Thoracic aorta (tissue), 2 donors: ENCODE data around the gene CPNE4. TPM values are rescaled to one million over a fixed set of nuclear protein-coding genes. Genes with fewer than 3 reads are reported as not detected.

Experiments used
- ATAC-seq: fragments of 150-250 bp; one replicate; pipeline ENCODE4 v1.8.0; 2017; ENCODE audit warnings: low read depth; ENCODE audit not compliant: insufficient number of reproducible peaks, low FRiP score
- DNase-seq: peaks from one replicate; pipeline ENCODE4 v3.0.0-alpha.2; 2020; ENCODE audit warnings: low spot score
- H3K27ac ChIP-seq, 2 donors: fragments of 200-600 bp; sonication (generic); 1 replicate in 1 of 2; 2 replicates in 1 of 2; pipeline ENCODE4 v1.5.1; 2016; ENCODE audit warnings: mild to moderate bottlenecking in 2 of 2, moderate library complexity in 2 of 2
- H3K27me3 ChIP-seq: fragments of 200-600 bp; sonication (generic); replicated peaks from 2 replicates; pipeline ENCODE4 v1.6.0; 2016; ENCODE audit warnings: mild to moderate bottlenecking; ENCODE audit not compliant: insufficient read depth
- H3K36me3 ChIP-seq: fragments of 200-600 bp; sonication (generic); one replicate; pipeline ENCODE4 v1.5.1; 2016
- H3K4me1 ChIP-seq, 2 donors: fragments of 200-600 bp; sonication (generic); 1 replicate in 1 of 2; 2 replicates in 1 of 2; pipeline versions ENCODE4 v1.5.1 to v1.6.0; 2016; ENCODE audit warnings: low read depth in 2 of 2, mild to moderate bottlenecking in 1 of 2; ENCODE audit not compliant: control insufficient read depth in 1 of 2
- H3K4me3 ChIP-seq: fragments of 200-600 bp; sonication (generic); 2 replicates; pipeline ENCODE4 v1.5.1; 2016; ENCODE audit warnings: mild to moderate bottlenecking
- H3K9me3 ChIP-seq: fragments of 200-600 bp; sonication (generic); 2 replicates; pipeline ENCODE4 v1.5.1; 2016
- total RNA-seq, 2 donors: library from RNA; depleted of rRNA; stranded (reverse); fragments of >200 nt; gene quantifications; one replicate each; pipeline versions ENCODE4 v1.1.0 to v1.2.3, GENCODE V29; 2016
- TF ChIP-seq, protein P1 (sequence below): fragments of 200-600 bp; sonication (generic); IDR thresholded peaks from one replicate; pipeline ENCODE4 v1.5.1; 2019; ENCODE audit warnings: antibody characterized with exemption

Gene CPNE4
- total RNA-seq, 2 donors from 2014 or later = 0.54 to 4.9 TPM

DNA sequence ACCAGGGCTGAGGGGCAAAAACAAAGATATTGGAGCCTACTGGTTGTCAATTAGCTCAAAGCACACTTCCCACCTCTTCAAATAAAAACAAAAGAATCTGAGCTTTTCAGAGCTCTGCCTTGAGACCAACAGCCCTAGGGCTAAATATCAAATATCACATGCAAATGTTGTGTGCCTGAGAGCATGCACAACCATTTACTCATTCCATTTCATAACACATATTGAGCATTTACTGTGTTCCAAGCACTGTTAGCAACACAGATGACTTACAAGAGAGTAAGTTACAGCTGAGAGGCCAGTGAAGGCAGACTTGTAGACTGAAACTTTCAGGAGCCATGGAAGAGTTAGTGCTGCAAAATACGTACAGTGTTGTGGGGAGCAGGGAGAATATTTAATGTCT is 222.4 kb downstream of the CPNE4 start:
- ATAC-seq = no peak
- TF ChIP-seq, protein P1, sequence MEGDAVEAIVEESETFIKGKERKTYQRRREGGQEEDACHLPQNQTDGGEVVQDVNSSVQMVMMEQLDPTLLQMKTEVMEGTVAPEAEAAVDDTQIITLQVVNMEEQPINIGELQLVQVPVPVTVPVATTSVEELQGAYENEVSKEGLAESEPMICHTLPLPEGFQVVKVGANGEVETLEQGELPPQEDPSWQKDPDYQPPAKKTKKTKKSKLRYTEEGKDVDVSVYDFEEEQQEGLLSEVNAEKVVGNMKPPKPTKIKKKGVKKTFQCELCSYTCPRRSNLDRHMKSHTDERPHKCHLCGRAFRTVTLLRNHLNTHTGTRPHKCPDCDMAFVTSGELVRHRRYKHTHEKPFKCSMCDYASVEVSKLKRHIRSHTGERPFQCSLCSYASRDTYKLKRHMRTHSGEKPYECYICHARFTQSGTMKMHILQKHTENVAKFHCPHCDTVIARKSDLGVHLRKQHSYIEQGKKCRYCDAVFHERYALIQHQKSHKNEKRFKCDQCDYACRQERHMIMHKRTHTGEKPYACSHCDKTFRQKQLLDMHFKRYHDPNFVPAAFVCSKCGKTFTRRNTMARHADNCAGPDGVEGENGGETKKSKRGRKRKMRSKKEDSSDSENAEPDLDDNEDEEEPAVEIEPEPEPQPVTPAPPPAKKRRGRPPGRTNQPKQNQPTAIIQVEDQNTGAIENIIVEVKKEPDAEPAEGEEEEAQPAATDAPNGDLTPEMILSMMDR = no peak
- H3K4me1 ChIP-seq = no peaks in the 10 kb centered on the region

DNA sequence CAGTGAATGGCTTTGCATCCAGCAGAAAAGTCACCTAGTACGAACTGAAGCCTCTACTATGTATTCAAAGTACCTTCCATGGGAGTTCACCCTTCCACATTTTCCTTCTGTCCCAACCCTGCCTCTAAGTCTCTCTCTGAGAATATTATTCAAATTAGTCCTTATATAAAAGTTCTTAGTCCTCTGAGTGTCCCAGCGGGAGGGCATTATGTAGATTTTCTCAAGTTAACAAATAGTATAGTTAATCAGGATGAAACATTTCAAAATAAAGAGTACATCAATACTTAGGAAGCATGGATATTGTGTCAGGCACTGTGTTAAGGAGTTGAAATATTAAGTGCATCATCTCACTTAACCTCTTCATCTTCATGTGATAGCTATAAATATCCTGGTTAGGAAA is 223.3 kb downstream of the CPNE4 start:
- H3K9me3 ChIP-seq = no peaks in the 10 kb centered on the region
- ATAC-seq (no peak), DNase-seq (no peak)
- no peaks in the 10 kb centered on the region for H3K4me1 ChIP-seq
- no peak overlapping the region for H3K4me3 ChIP-seq
- H3K27me3 ChIP-seq = no peaks in the 10 kb centered on the region
- no peak overlapping the region for H3K27ac ChIP-seq
- no peaks in the 10 kb centered on the region for H3K36me3 ChIP-seq
- TF ChIP-seq, protein P1 = no peak

More for the DNA sequence above, 222.4 kb downstream of the CPNE4 start:
- H3K36me3 ChIP-seq = no peaks in the 10 kb centered on the region
- no peak overlapping the region for H3K27ac ChIP-seq
- H3K9me3 ChIP-seq = no peaks in the 10 kb centered on the region
- no peak overlapping the region for H3K4me3 ChIP-seq
- no peak for DNase-seq
- no peaks in the 10 kb centered on the region for H3K27me3 ChIP-seq

DNA sequence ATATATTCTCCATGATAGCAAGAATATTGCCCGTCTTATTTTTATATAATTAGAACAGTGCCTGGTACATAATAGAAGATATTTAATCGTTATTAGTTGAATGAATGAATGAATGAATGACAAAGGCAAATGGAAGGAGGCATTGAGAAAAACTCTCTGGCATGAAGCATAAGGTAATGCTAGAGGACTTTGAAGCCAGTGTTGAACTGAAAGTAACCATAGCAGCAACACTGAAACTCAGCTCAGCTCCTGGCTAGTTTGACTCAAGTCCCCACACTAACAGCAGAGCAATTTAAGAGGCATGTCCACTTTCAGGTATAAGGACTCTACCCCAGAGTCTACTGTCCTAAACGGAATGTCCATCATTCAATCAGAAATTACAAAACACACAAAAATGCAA is 227.0 kb downstream of the CPNE4 start:
- Histone ChIP-seq H3K36me3 (no peaks in the 10 kb centered on the region), H3K9me3 (no peaks in the 10 kb centered on the region), H3K4me1 (peaks cover 0 to 6% of the 10 kb centered on the region in 2 donors), H3K27me3 (no peaks in the 10 kb centered on the region), H3K27ac (no peak overlapping the region), H3K4me3 (no peak overlapping the region)
- DNase-seq = no peak
- TF ChIP-seq, protein P1 = no peak
- peak; percentile 39 for ATAC-seq

DNA sequence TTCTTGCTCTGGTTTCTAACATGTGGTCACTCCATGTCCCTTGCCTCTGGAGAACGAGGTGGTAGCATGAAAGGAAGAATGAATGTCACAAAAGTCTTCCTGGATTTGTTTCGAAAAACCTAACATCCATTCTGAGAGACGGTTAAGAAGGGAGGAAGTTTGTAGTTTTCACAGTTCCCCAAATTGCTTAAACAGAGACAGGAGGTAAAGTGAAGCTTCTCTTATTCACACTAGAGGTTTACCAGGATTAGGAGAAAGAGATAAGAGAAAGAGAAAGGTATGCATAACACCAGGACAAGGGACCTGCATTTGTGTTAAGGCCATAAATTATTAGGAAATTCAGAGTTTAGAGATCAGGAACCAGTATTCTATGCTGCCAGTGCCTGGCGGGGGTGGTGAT is 228.1 kb downstream of the CPNE4 start:
- H3K27me3 ChIP-seq = no peaks in the 10 kb centered on the region
- H3K27ac ChIP-seq = no peak overlapping the region
- DNase-seq (no peak), ATAC-seq (no peak)
- H3K4me3 ChIP-seq = no peak overlapping the region
- H3K9me3 ChIP-seq = no peaks in the 10 kb centered on the region
- H3K4me1 ChIP-seq = peaks cover 0 to 6% of the 10 kb centered on the region in 2 donors
- TF ChIP-seq, protein P1 = no peak
- no peaks in the 10 kb centered on the region for H3K36me3 ChIP-seq

DNA sequence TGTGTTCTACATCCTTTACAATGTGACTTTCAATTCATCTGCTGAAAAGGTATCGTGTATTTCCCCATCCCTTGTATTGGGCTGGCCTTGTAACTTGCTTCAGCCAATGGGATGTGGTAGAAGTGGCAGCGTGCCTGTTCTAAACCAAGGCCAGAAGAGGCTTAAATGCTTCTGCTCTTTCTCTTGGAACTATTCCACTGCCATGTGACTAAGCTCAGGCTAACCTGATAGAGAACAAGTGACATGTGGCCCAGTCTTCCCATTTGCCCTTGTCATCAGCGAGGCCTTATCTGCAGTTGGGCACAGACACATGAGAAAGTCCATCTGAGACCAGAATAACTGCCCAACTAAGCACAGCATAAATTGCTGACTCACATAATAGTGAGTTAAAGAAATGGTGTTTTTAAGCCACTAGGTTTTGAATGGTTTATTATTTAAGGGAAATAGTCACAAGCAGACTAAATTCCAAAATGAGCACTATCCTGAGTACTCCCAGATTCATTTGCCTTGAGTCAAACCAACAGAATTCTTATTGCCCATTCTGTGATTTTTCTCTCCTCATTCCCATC is 230.2 kb downstream of the CPNE4 start:
- no peak for ATAC-seq
- no peaks in the 10 kb centered on the region for H3K27me3 ChIP-seq
- no peaks in the 10 kb centered on the region for H3K36me3 ChIP-seq
- no peak for DNase-seq
- peaks cover 0 to 6% of the 10 kb centered on the region in 2 donors for H3K4me1 ChIP-seq
- TF ChIP-seq, protein P1 = no peak
- H3K9me3 ChIP-seq = no peaks in the 10 kb centered on the region
- no peak overlapping the region for H3K4me3 ChIP-seq
- H3K27ac ChIP-seq = no peak overlapping the region
